A549 (cell line): ENCODE data around the gene C3orf22. TPM values are rescaled to one million over a fixed set of nuclear protein-coding genes. Genes with fewer than 3 reads are reported as not detected.
A peak's percentile ranks its signal among the peaks of the same experiment; 100 is the strongest.

Source experiments
- ATAC-seq, 2 experiments: fragments of 200-7000 bp in 1 of 2; fragments of >200 bp in 1 of 2; cut with Nextera tagmentation in 1 of 2; cut with Tn5 transposase in 1 of 2; 3 replicates each; pipeline versions ENCODE4 v1.8.0 to v1.9.1; 2018 to 2020; ENCODE audit warnings: mild to moderate bottlenecking in 1 of 2, moderate library complexity in 1 of 2
- CTCF ChIA-PET: fragments of 300-600 bp; sonication (Branson Sonifier 250); formaldehyde crosslinking; extraction: SDS; loops from one replicate; lab custom pipeline; 2021; ENCODE audit warnings: antibody characterized with exemption, inconsistent platforms; lab: Yijun Ruan, JAX
- POLR2A ChIA-PET: fragments of 350-600 bp; formaldehyde crosslinking; extraction: SDS; loops from one replicate; lab custom pipeline; 2021; ENCODE audit warnings: antibody characterized with exemption, inconsistent platforms; lab: Yijun Ruan, JAX
- DNase-seq, 2 experiments: peaks; one replicate each; pipeline versions ENCODE4 v3.0.0 to v3.0.0-alpha.2; 2011 to 2016; ENCODE audit warnings: low read depth in 1 of 2, low spot score in 1 of 2
- FAIRE-seq: peaks from 2 replicates; lab custom pipeline; 2011; peaks lifted over from hg19 to GRCh38; lab: Jason Lieb, UNC
- H3K27ac ChIP-seq, 2 experiments: fragments of >200 bp; sonication (Bioruptor Twin); formaldehyde crosslinking; 3 replicates each; pipeline ENCODE4 v1.5.1; 2016 to 2017
- H3K4me1 ChIP-seq: fragments of >200 bp; sonication (Bioruptor Twin); formaldehyde crosslinking; 3 replicates; pipeline ENCODE4 v1.6.1; 2016
- H3K4me2 ChIP-seq: fragments of >200 bp; sonication (Bioruptor Twin); formaldehyde crosslinking; 3 replicates; pipeline ENCODE4 v1.6.1; 2016
- H3K4me3 ChIP-seq: fragments of >200 bp; sonication (Bioruptor Twin); formaldehyde crosslinking; 3 replicates; pipeline ENCODE4 v1.5.1; 2016
- H3K9me3 ChIP-seq: fragments of >200 bp; sonication (Bioruptor Twin); formaldehyde crosslinking; 3 replicates; pipeline ENCODE4 v1.6.1; 2016
- ATOH8 ChIP-seq: fragments of 250-450 bp; sonication (Bioruptor Pico); IDR thresholded peaks from 2 replicates; pipeline ENCODE4 v1.5.0; 2020; ENCODE audit warnings: low read depth, mild to moderate bottlenecking, moderate library complexity
- BHLHE40 ChIP-seq: IDR thresholded peaks from 2 replicates; pipeline ENCODE4 v1.6.1; 2012; ENCODE audit warnings: low read depth, low read length, inconsistent platforms
- CBX8 ChIP-seq: fragments of 200-600 bp; sonication (generic); IDR thresholded peaks from 2 replicates; pipeline ENCODE4 v1.6.1; 2016
- CEBPB ChIP-seq, 2 experiments: fragments of >200 bp in 1 of 2; sonication (Bioruptor Twin) in 1 of 2; formaldehyde crosslinking in 1 of 2; IDR thresholded peaks; 2 replicates each; pipeline ENCODE4 v1.6.1; 2012 to 2016
- CHD2 ChIP-seq: fragments of 150-350 bp; IDR thresholded peaks from 2 replicates; pipeline ENCODE4 v1.6.1; 2014; ENCODE audit warnings: low read length; ENCODE audit not compliant: partially characterized antibody
- CHD4 ChIP-seq: fragments of 200-600 bp; sonication (generic); IDR thresholded peaks from 2 replicates; pipeline ENCODE4 v1.6.1; 2016; ENCODE audit warnings: antibody characterized with exemption, mild to moderate bottlenecking, borderline replicate concordance
- ELK1 ChIP-seq: fragments of 150-350 bp; IDR thresholded peaks from 2 replicates; pipeline ENCODE4 v1.6.1; 2014; ENCODE audit warnings: low read depth, mild to moderate bottlenecking, low read length
- ESRRA ChIP-seq: fragments of 150-350 bp; IDR thresholded peaks from 2 replicates; pipeline ENCODE4 v1.6.1; 2014; ENCODE audit warnings: mild to moderate bottlenecking, low read length, borderline replicate concordance
- FOSB ChIP-seq: fragments of 250-450 bp; sonication (Bioruptor Pico); IDR thresholded peaks from 2 replicates; pipeline ENCODE4 v1.5.0; 2020; ENCODE audit warnings: mild to moderate bottlenecking, moderate library complexity
- FOXS1 ChIP-seq: fragments of 250-450 bp; sonication (Bioruptor Pico); IDR thresholded peaks from 2 replicates; pipeline ENCODE4 v1.5.0; 2020; ENCODE audit warnings: mild to moderate bottlenecking, moderate library complexity
- HES2 ChIP-seq: fragments of >200 bp; sonication (Bioruptor Twin); formaldehyde crosslinking; IDR thresholded peaks from 2 replicates; pipeline ENCODE4 v1.6.1; 2016
- HEYL ChIP-seq: fragments of 250-450 bp; sonication (Bioruptor Pico); IDR thresholded peaks from 2 replicates; pipeline ENCODE4 v1.8.0; 2021; ENCODE audit warnings: mild to moderate bottlenecking, moderate library complexity
- JUN ChIP-seq, 2 experiments: fragments of >200 bp; sonication (Bioruptor Twin); formaldehyde crosslinking; IDR thresholded peaks; 2 replicates in 1 of 2; 3 replicates in 1 of 2; pipeline ENCODE4 v1.6.1; 2016 to 2017
- JUNB ChIP-seq: fragments of >200 bp; sonication (Bioruptor Twin); formaldehyde crosslinking; IDR thresholded peaks from 2 replicates; pipeline ENCODE4 v1.6.1; 2016
- KDM1A ChIP-seq: fragments of 200-600 bp; sonication (generic); IDR thresholded peaks from 2 replicates; pipeline ENCODE4 v1.6.1; 2016; ENCODE audit warnings: low read depth, mild to moderate bottlenecking
- KDM5A ChIP-seq: fragments of 200-600 bp; sonication (generic); IDR thresholded peaks from 2 replicates; pipeline ENCODE4 v1.6.1; 2016; ENCODE audit warnings: antibody characterized with exemption, mild to moderate bottlenecking
- NPAS2 ChIP-seq: fragments of 250-450 bp; sonication (Bioruptor Pico); IDR thresholded peaks from 2 replicates; pipeline ENCODE4 v1.8.0; 2022; ENCODE audit warnings: mild to moderate bottlenecking, moderate library complexity, borderline replicate concordance
- PHF8 ChIP-seq: fragments of 200-600 bp; sonication (generic); IDR thresholded peaks from 2 replicates; pipeline ENCODE4 v1.6.1; 2016; ENCODE audit warnings: low read depth, mild to moderate bottlenecking, antibody characterized with exemption, moderate library complexity, borderline replicate concordance
- POLR2A ChIP-seq: IDR thresholded peaks from 2 replicates; pipeline ENCODE4 v1.6.1; 2012; ENCODE audit warnings: mild to moderate bottlenecking, low read length
- RARB ChIP-seq: fragments of 250-450 bp; sonication (Bioruptor Pico); IDR thresholded peaks from 2 replicates; pipeline ENCODE4 v1.8.0; 2021; ENCODE audit warnings: mild to moderate bottlenecking, moderate library complexity
- TFCP2L1 ChIP-seq: fragments of 250-450 bp; sonication (Bioruptor Pico); IDR thresholded peaks from 2 replicates; pipeline ENCODE4 v1.5.0; 2021; ENCODE audit warnings: mild to moderate bottlenecking
- TP53 ChIP-seq: fragments of 250-450 bp; sonication (Bioruptor Pico); IDR thresholded peaks from 2 replicates; pipeline ENCODE4 v1.5.0; 2021; ENCODE audit warnings: mild to moderate bottlenecking, moderate library complexity
- ZSCAN20 ChIP-seq: fragments of 250-450 bp; sonication (Bioruptor Pico); IDR thresholded peaks from 2 replicates; pipeline ENCODE4 v1.8.0; 2022; ENCODE audit warnings: mild to moderate bottlenecking, moderate library complexity
- WGBS: methylation state at CpG from one replicate; pipeline ENCODE4 v1.1.6; 2017; ENCODE audit errors: missing lambda C conversion rate; 5-methylcytosine and 5-hydroxymethylcytosine counted together
- polyA plus RNA-seq, 4 experiments: library from polyadenylated mRNA; depleted of rRNA in 3 of 4; stranded (reverse); fragments of >200 nt; fragmentation: RNase III in 1 of 4; extraction: RNeasy Plus Mini Kit Qiagen cat#74134 plus additional on column Dnase treatment in 1 of 4; gene quantifications; 2 replicates in 3 of 4; 3 replicates in 1 of 4; pipeline ENCODE4 v1.2.3, GENCODE V29; 2011 to 2017
- TF ChIP-seq, protein P1 (sequence below): IDR thresholded peaks from 2 replicates; pipeline ENCODE4 v1.6.1; 2012
- TF ChIP-seq, protein P2 (sequence below): fragments of >200 bp; sonication (Bioruptor Twin); formaldehyde crosslinking; IDR thresholded peaks from 3 replicates; pipeline ENCODE4 v1.5.1; 2016
- TF ChIP-seq, protein P3 (sequence below): fragments of 450-650 bp; IDR thresholded peaks from 2 replicates; pipeline ENCODE4 v1.6.1; 2014; ENCODE audit warnings: antibody characterized with exemption
- TF ChIP-seq, protein P4 (sequence below): IDR thresholded peaks from 2 replicates; pipeline ENCODE4 v1.6.1; 2012

The C3orf22 gene
- polyA plus RNA-seq, 2 of the 4 experiments (the other 2 are of a cell fraction): not detected

- TF ChIP-seq, protein P1, sequence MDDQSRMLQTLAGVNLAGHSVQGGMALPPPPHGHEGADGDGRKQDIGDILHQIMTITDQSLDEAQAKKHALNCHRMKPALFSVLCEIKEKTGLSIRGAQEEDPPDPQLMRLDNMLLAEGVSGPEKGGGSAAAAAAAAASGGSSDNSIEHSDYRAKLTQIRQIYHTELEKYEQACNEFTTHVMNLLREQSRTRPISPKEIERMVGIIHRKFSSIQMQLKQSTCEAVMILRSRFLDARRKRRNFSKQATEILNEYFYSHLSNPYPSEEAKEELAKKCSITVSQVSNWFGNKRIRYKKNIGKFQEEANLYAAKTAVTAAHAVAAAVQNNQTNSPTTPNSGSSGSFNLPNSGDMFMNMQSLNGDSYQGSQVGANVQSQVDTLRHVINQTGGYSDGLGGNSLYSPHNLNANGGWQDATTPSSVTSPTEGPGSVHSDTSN: no peak
- TF ChIP-seq HES2: no peak
- TF ChIP-seq RARB (CRISPR knock-in tag): no peak
- TF ChIP-seq PHF8: no peak
- TF ChIP-seq, all 56 proteins: peak for 0
Measured at GRCh38 chr3:126529585-126530170, 29.1 kb downstream of the C3orf22 start (continued).

GRCh38 chr3:126528800-126529541 lies 29.8 kb downstream of the C3orf22 start:
- H3K27ac ChIP-seq: peak overlapping the region; percentile 57 to 74
- ATAC-seq (peak; percentile 63 to 66), DNase-seq (peak; percentile 10 to 48), FAIRE-seq (no peak)
- ChIA-PET POLR2A (no interaction called here), CTCF (interaction anchor here (1.1 kb wide), 1 partner anchor 36 kb away, joined by 3 read pairs; no protein-coding TSS in a partner anchor)
- no peak overlapping the region for H3K4me3 ChIP-seq
- H3K9me3 ChIP-seq: no peaks in the 10 kb centered on the region
- peaks cover 20% of the 10 kb centered on the region for H3K4me1 ChIP-seq
- TF ChIP-seq HEYL (CRISPR knock-in tag) (no peak), TP53 (CRISPR knock-in tag) (no peak), ZSCAN20 (CRISPR knock-in tag) (no peak), JUN (IDR thresholded peaks at IDR 0.05) (no peak), ESRRA (no peak), KDM5A (no peak), ATOH8 (CRISPR knock-in tag) (no peak), POLR2A (no peak), CEBPB (IDR thresholded peaks at IDR 0.05) (peak; percentile 23 to 57; a peak in 3 of 4 replicates)
- TF ChIP-seq, all 56 proteins: peak for 1
- 64% methylated on average over 7 of the region's 14 CpGs for WGBS
- peak overlapping the region; percentile 57 for H3K4me2 ChIP-seq

DNA sequence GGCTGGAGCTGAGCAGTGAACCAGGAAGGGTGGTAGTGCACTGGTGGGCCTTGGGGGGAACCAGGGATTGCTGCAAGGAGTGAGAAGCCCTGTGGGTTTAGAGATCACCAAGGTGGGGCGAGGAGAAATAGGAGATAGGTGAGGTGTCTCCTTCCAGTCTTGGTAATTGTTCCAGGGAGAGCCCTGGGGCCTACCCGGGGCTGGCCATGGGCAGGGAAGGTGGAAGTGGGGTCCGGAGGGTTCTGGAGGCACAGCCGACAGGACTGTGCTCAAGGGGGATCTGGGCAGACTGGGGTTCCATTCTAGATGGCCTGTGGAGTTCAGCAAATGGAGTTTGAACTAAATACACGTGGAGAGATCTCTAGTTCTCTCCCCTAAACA lies 30.3 kb downstream of the C3orf22 start:
- DNase-seq (no peak), FAIRE-seq (no peak), ATAC-seq (no peak)
- Histone ChIP-seq H3K27ac (peak overlapping the region; percentile 57 to 74), H3K9me3 (no peaks in the 10 kb centered on the region), H3K4me3 (no peak overlapping the region), H3K4me1 (peaks cover 24% of the 10 kb centered on the region), H3K4me2 (peak overlapping the region; percentile 57)
- CTCF ChIA-PET: interaction anchor here (0.6 to 1.1 kb wide), 2 partner anchors 36 to 805 kb away, joined by 3 to 4 read pairs; no protein-coding TSS in a partner anchor
- WGBS: 68% methylated on average over 5 of the region's 5 CpGs
- POLR2A ChIA-PET: no interaction called here
- TF ChIP-seq, protein P2, sequence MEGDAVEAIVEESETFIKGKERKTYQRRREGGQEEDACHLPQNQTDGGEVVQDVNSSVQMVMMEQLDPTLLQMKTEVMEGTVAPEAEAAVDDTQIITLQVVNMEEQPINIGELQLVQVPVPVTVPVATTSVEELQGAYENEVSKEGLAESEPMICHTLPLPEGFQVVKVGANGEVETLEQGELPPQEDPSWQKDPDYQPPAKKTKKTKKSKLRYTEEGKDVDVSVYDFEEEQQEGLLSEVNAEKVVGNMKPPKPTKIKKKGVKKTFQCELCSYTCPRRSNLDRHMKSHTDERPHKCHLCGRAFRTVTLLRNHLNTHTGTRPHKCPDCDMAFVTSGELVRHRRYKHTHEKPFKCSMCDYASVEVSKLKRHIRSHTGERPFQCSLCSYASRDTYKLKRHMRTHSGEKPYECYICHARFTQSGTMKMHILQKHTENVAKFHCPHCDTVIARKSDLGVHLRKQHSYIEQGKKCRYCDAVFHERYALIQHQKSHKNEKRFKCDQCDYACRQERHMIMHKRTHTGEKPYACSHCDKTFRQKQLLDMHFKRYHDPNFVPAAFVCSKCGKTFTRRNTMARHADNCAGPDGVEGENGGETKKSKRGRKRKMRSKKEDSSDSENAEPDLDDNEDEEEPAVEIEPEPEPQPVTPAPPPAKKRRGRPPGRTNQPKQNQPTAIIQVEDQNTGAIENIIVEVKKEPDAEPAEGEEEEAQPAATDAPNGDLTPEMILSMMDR: no peak
- no peak for TF ChIP-seq FOXS1 (CRISPR knock-in tag)
- TF ChIP-seq CHD4: no peak
- no peak for TF ChIP-seq FOSB (CRISPR knock-in tag)
- TF ChIP-seq HES2: no peak
- TF ChIP-seq ELK1: no peak
- TF ChIP-seq, protein P3, sequence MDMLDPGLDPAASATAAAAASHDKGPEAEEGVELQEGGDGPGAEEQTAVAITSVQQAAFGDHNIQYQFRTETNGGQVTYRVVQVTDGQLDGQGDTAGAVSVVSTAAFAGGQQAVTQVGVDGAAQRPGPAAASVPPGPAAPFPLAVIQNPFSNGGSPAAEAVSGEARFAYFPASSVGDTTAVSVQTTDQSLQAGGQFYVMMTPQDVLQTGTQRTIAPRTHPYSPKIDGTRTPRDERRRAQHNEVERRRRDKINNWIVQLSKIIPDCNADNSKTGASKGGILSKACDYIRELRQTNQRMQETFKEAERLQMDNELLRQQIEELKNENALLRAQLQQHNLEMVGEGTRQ: no peak
- no peak for TF ChIP-seq CHD2
- TF ChIP-seq, protein P4, sequence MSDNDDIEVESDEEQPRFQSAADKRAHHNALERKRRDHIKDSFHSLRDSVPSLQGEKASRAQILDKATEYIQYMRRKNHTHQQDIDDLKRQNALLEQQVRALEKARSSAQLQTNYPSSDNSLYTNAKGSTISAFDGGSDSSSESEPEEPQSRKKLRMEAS: no peak
- no peak for TF ChIP-seq KDM1A
- no peak for TF ChIP-seq TFCP2L1
- no peak for TF ChIP-seq NPAS2
- TF ChIP-seq KDM5A: no peak
- TF ChIP-seq JUNB: no peak
- TF ChIP-seq BHLHE40: no peak
- no peak for TF ChIP-seq JUN (IDR thresholded peaks at IDR 0.05)
- TF ChIP-seq CBX8: no peak
